Astrocyte of the cerebellum (primary cell): ENCODE results near the gene IL2RA.

Source experiments
- DNase-seq: peaks from one replicate; pipeline ENCODE4 v3.0.0-alpha.2; 2011; ENCODE audit warnings: low read depth
- H3K4me3 ChIP-seq: 2 replicates; pipeline ENCODE4 v1.5.1; 2011; ENCODE audit warnings: mild to moderate bottlenecking, low read depth, low read length, moderate library complexity
- in situ Hi-C: cut with HindIII; loops from 2 replicates; pipeline ENCODE4 v1.10.0; 2017; ENCODE audit warnings: low sequenced_read_pairs
- TF ChIP-seq, protein P1 (sequence below): IDR thresholded peaks from 2 replicates; pipeline ENCODE4 v1.5.1; 2012; ENCODE audit warnings: low read length, low read depth, moderate library complexity, mild to moderate bottlenecking; ENCODE audit errors: missing control alignments

The IL2RA gene

DNA sequence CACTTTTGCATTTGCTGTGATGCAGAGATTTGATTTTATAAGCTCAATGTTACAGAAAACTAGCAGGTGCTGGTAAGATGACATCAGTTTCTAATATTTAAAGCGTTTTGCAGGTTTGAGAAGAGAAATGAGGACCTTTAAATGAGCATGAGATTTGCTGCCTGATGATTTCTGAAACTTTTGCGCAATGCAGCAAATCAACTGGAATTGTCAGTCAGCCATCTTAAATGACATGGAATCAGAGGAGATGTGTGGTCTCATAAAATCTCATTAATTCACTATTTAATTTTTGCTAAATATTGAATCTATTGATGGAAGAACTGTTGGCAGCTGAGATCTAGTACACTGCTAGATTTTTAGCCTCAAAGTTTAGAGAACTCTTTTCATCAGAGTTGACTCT, 30.6 kb upstream of the IL2RA start:
- DNase-seq = no peak
- no peak overlapping the region for H3K4me3 ChIP-seq
- TF ChIP-seq, protein P1, sequence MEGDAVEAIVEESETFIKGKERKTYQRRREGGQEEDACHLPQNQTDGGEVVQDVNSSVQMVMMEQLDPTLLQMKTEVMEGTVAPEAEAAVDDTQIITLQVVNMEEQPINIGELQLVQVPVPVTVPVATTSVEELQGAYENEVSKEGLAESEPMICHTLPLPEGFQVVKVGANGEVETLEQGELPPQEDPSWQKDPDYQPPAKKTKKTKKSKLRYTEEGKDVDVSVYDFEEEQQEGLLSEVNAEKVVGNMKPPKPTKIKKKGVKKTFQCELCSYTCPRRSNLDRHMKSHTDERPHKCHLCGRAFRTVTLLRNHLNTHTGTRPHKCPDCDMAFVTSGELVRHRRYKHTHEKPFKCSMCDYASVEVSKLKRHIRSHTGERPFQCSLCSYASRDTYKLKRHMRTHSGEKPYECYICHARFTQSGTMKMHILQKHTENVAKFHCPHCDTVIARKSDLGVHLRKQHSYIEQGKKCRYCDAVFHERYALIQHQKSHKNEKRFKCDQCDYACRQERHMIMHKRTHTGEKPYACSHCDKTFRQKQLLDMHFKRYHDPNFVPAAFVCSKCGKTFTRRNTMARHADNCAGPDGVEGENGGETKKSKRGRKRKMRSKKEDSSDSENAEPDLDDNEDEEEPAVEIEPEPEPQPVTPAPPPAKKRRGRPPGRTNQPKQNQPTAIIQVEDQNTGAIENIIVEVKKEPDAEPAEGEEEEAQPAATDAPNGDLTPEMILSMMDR = no peak
- in situ Hi-C loops = loop anchor here (25.0 kb wide), 1 partner anchor 295 kb away; no protein-coding TSS in a partner anchor

DNA sequence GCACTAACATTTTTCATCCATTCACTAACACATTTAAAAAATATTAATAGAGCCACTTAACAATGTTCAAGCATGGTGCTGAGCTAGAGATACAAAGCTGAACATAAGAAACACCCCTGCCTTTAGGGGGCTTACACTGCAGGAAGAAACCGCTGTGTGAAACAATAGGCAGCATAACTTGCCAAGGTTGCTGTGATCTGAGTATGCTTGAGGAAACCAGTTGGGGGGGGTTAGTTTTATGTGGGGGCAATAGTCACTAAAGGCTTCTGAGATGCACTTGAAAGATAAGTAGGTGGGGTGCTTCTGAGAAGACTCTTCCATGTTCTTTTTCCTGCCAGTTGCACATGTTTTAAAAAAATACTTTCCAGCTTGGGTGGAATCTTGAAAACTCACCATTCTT, 29.5 kb upstream of the IL2RA start:
- peak; percentile 11 for DNase-seq
- in situ Hi-C loops = loop anchor here (25.0 kb wide), 1 partner anchor 296 kb away; no protein-coding TSS in a partner anchor
- TF ChIP-seq, protein P1 = peak; percentile 24
- H3K4me3 ChIP-seq = no peak overlapping the region

DNA sequence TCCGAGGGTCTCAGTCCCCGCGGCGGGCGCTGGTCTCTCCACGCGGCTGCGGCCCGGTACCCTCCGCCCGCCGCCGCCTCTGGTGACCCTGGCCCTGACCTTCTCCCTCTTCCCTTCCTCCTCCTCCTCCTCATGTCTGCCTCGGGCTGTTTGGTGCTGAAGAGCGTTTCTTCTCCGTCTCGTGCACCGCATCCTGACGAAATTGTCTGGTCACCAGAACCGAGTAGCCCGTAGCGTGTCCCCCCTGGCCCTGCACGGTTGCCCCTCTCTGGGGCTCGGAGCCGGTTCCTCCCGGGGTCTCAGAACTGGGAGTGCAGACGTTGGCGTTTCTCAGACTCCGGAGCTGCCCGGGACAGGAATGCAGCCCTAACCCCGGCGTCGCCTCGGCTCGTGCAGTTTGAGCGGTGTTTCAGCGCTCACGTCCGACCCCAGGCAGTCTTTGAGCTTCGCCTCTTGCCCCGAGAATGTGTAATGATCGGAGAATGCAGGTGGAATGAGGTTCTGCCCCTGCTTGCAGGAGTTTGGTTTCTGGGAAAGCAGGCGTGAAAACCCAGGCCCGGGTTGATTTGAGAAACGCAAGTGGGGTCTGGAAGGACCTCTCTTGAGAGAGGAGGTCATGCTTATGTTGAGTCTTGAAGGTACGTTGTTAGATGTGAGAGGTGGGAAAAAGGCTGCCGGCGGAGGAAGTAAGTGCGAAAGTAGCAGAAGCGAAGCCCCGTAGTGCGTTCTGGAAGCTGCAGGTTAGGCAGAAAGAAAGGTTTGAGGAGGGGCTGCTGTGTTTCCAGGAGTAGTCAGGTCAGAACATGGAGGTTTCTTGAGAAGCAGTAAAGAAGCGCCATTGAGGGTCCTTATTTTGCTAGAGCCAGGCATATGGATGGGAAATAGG, 27.4 kb upstream of the IL2RA start:
- in situ Hi-C loops = loop anchor here (25.0 kb wide), 1 partner anchor 298 kb away; no protein-coding TSS in a partner anchor
- TF ChIP-seq, protein P1 = no peak
- no peak for DNase-seq
- peak overlapping the region; percentile 95 for H3K4me3 ChIP-seq

DNA sequence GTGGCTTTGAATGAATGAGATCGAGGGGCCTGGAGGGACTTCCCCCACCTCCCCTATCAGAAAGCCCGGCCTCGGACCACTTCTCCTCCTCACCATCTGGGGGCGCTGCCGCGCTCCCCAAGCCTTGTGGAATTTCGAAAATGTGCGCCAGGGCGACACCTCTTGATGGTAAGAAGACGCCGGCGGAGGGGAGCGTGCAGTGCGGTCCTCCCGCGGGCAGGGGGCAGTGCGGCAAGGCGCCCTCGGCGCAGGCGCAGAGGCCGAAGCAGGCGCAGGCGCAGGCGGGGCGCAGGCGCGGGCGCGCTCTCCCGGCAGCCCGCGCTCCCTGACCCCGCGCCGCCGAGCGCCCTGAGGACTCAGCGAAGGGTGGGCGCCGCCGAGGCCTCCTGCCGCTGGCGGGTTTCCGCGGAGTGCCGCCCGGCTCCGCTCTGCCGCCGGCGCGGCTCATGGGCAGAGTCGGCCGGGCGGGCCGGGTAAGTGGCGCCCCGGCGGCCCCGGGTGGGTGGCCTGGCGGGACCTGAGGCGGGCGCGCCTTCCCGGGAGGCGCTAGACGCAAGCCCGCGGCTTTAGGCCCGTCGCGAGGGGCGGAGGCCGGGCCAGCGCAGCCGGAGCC, 26.7 kb upstream of the IL2RA start, which contains the start of gene RBM17:
RBM17 (plus strand) TSS at position 314 of the 613 bp plus-strand sequence. CDS start 8,032 bp downstream, outside the sequence.
- TF ChIP-seq, protein P1 = peak; percentile 100
- peak; percentile 94 for DNase-seq

DNA sequence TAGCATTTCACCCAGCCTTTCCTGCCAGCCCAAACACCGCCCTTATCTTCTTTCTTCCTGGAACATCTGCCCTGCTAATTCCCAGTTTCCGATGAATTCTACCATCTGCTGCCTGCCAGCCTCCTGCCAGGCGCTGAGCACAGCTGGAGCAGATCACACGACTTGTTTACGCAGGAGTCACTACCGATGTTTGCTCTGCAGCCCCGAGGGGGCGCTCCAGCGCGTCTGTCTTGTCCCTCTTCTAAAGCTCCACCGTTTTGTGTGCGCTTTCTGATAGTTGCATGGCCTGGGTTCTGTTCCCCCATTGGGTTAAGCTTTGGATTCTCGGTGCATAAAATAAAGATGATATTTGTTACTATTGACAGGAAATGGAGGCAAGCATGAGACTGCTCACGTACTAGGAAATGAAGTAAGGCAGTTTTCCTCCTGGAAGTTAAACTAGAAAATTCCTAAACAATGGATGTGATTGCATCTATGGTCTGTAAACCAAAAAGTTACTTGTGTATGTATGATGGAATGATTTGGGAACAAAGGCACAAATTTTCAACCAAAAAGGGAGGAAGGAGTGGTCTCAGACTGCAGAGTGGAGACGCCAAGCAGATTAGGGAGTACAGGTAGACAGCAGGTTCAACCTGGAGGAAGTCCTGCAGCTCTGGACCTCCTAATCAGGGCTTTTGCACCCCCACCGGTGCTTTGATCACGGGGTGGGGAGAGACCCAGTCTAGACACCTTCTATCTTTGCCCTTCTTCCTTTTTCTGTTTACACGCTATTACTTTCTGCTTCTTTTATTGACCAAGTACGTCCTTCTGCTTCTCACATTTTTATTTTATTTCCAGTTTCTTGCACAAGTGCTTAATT, 24.4 kb upstream of the IL2RA start:
- TF ChIP-seq, protein P1 = peak; percentile 82
- DNase-seq = peak; percentile 44
- no peak overlapping the region for H3K4me3 ChIP-seq
- in situ Hi-C loops = loop anchor here (25.0 kb wide), 1 partner anchor 301 kb away; no protein-coding TSS in a partner anchor

More for the DNA sequence above, 26.7 kb upstream of the IL2RA start, which contains the start of gene RBM17:
- peak within 1 kb of the TSS; percentile 95 for H3K4me3 ChIP-seq
- in situ Hi-C loops = loop anchor here (25.0 kb wide), 1 partner anchor 298 kb away; no protein-coding TSS in a partner anchor
